MM.1S (cell line): ENCODE results near the gene FAM193B.

Experiments
- DNase-seq: peaks from one replicate; pipeline ENCODE4 v3.0.0-alpha.2; 2015
- H2AFZ ChIP-seq: fragments of 300-600 bp; sonication (generic); 2 replicates; pipeline ENCODE4 v1.6.0; 2016; ENCODE audit warnings: antibody characterized with exemption, low read length
- H3F3A ChIP-seq: fragments of 300-600 bp; sonication (generic); 2 replicates; pipeline ENCODE4 v1.6.1; 2016; ENCODE audit warnings: mild to moderate bottlenecking, antibody characterized with exemption, low read length, moderate library complexity, mixed read lengths; ENCODE audit not compliant: insufficient read depth
- H3K27ac ChIP-seq: fragments of 300-600 bp; sonication (generic); 2 replicates; pipeline ENCODE4 v1.5.1; 2016; ENCODE audit warnings: mild to moderate bottlenecking, low read length
- H3K27me3 ChIP-seq: fragments of 300-600 bp; sonication (generic); replicated peaks from 2 replicates; pipeline ENCODE4 v1.6.0; 2016; ENCODE audit warnings: low read length; ENCODE audit not compliant: insufficient read depth
- H3K36me3 ChIP-seq: fragments of 300-600 bp; sonication (generic); replicated peaks from 2 replicates; pipeline ENCODE4 v1.6.1; 2016; ENCODE audit warnings: mild to moderate bottlenecking, low read length, mixed read lengths; ENCODE audit not compliant: insufficient read depth
- H3K4me1 ChIP-seq: fragments of 300-600 bp; sonication (generic); 2 replicates; pipeline ENCODE4 v1.6.1; 2016; ENCODE audit warnings: low read length, mixed read lengths
- H3K4me2 ChIP-seq: fragments of 300-600 bp; sonication (generic); 2 replicates; pipeline ENCODE4 v1.6.0; 2016; ENCODE audit warnings: low read depth, low read length
- H3K4me3 ChIP-seq: fragments of 300-600 bp; sonication (generic); 2 replicates; pipeline ENCODE4 v1.5.1; 2016; ENCODE audit warnings: low read length, mixed read lengths
- H3K79me2 ChIP-seq: fragments of 300-600 bp; sonication (generic); 2 replicates; pipeline ENCODE4 v1.6.1; 2016; ENCODE audit warnings: mixed run types, low read length, mixed read lengths
- H3K9ac ChIP-seq: fragments of 300-600 bp; sonication (generic); 2 replicates; pipeline ENCODE4 v1.6.1; 2016; ENCODE audit warnings: low read length, mixed read lengths
- H3K9me2 ChIP-seq: fragments of 300-600 bp; sonication (generic); replicated peaks from 2 replicates; pipeline ENCODE4 v1.6.1; 2016; ENCODE audit warnings: mild to moderate bottlenecking, low read length, mixed read lengths; ENCODE audit not compliant: insufficient read depth
- H3K9me3 ChIP-seq: fragments of 300-600 bp; sonication (generic); replicated peaks from 2 replicates; pipeline ENCODE4 v1.6.1; 2016; ENCODE audit warnings: mild to moderate bottlenecking, low read length, mixed read lengths; ENCODE audit not compliant: insufficient read depth
- H4K20me1 ChIP-seq: fragments of 300-600 bp; sonication (generic); 2 replicates; pipeline ENCODE4 v1.6.1; 2016; ENCODE audit warnings: mild to moderate bottlenecking, low read length, moderate library complexity, mixed read lengths; ENCODE audit not compliant: insufficient read depth
- CTCF ChIP-seq: fragments of 300-600 bp; sonication (generic); IDR thresholded peaks from 2 replicates; pipeline ENCODE4 v1.5.1; 2016; ENCODE audit warnings: antibody characterized with exemption, low read length, mixed read lengths
- EZH2 ChIP-seq: fragments of 300-600 bp; sonication (generic); optimal IDR thresholded peaks from 2 replicates; pipeline ENCODE3; 2017; ENCODE audit warnings: low read depth, mild to moderate bottlenecking, antibody characterized with exemption, low read length, mixed read lengths
- EZH2phosphoT487 ChIP-seq: fragments of 300-600 bp; sonication (generic); IDR thresholded peaks from 2 replicates; pipeline ENCODE4 v1.6.1; 2018; ENCODE audit warnings: antibody characterized with exemption, low read length

FAM193B gene

GRCh38 chr5:177498013-177498787 is 56.2 kb downstream of the FAM193B start:
- Histone ChIP-seq H3K27me3 (peaks cover 21% of the 10 kb centered on the region), H3K27ac (no peak overlapping the region), H3K9me3 (no peaks in the 10 kb centered on the region), H3K79me2 (no peaks in the 10 kb centered on the region), H2AFZ (peak overlapping the region; percentile 97), H3K9ac (no peak overlapping the region), H3K36me3 (no peaks in the 10 kb centered on the region), H3F3A (peaks cover 14% of the 10 kb centered on the region), H3K9me2 (no peaks in the 10 kb centered on the region), H3K4me2 (peak overlapping the region; percentile 100), H4K20me1 (no peaks in the 10 kb centered on the region; the same call in 1 of the 2 replicates), H3K4me3 (peak overlapping the region; percentile 76), H3K4me1 (peaks cover 22% of the 10 kb centered on the region)
- no peak for DNase-seq
- TF ChIP-seq CTCF = no peak
- no peak for TF ChIP-seq EZH2phosphoT487
- no peak for TF ChIP-seq EZH2

- TF ChIP-seq EZH2phosphoT487 = no peak
- TF ChIP-seq CTCF = no peak
- peak within 1 kb of the TSS; percentile 76 for H3K4me3 ChIP-seq
- H3K9me2 ChIP-seq = no peaks in the 10 kb centered on the region
- peaks cover 10% of the 10 kb centered on the region for H3F3A ChIP-seq
- H3K79me2 ChIP-seq = no peaks in the 10 kb centered on the region
- H3K27me3 ChIP-seq = peaks cover 21% of the 10 kb centered on the region
- no peak within 1 kb of the TSS for H3K27ac ChIP-seq
- H3K4me1 ChIP-seq = peaks cover 17% of the 10 kb centered on the region
- peak within 1 kb of the TSS; percentile 48; the same call in 1 of the 2 replicates for H3K9ac ChIP-seq
- peak within 1 kb of the TSS; percentile 97 for H2AFZ ChIP-seq
- peak; percentile 94 for DNase-seq
- no peaks in the 10 kb centered on the region for H3K9me3 ChIP-seq
- no peaks in the 10 kb centered on the region for H3K36me3 ChIP-seq
- H4K20me1 ChIP-seq = no peaks in the 10 kb centered on the region; the same call in 1 of the 2 replicates
- H3K4me2 ChIP-seq = peak within 1 kb of the TSS; percentile 100
These were observed 56.9 kb downstream of the FAM193B start, which contains the start of gene PDLIM7 for GRCh38 chr5:177497292-177498012. Gene PDLIM7 (minus strand): TSS chr5:177497604. CDS start chr5:177496512, 1,092 bp downstream.

GRCh38 chr5:177496727-177497291 is 57.6 kb downstream of the FAM193B start:
- H3K9ac ChIP-seq = peak overlapping the region; percentile 48; the same call in 1 of the 2 replicates
- no peaks in the 10 kb centered on the region for H3K36me3 ChIP-seq
- no peaks in the 10 kb centered on the region for H3K79me2 ChIP-seq
- H2AFZ ChIP-seq = peak overlapping the region; percentile 97
- H3K9me2 ChIP-seq = no peaks in the 10 kb centered on the region
- peaks cover 4% of the 10 kb centered on the region for H3F3A ChIP-seq
- H3K9me3 ChIP-seq = no peaks in the 10 kb centered on the region
- H3K27me3 ChIP-seq = peaks cover 21% of the 10 kb centered on the region
- peak overlapping the region; percentile 100 for H3K4me2 ChIP-seq
- H3K27ac ChIP-seq = no peak overlapping the region
- no peak for DNase-seq
- TF ChIP-seq EZH2phosphoT487 = no peak
- no peak for TF ChIP-seq CTCF
- TF ChIP-seq EZH2 = no peak
- no peaks in the 10 kb centered on the region; the same call in 1 of the 2 replicates for H4K20me1 ChIP-seq
- H3K4me3 ChIP-seq = peak overlapping the region; percentile 76
- H3K4me1 ChIP-seq = peaks cover 10% of the 10 kb centered on the region
